ENCODE measurements around the gene METTL13. TPM values are rescaled to one million over a fixed set of nuclear protein-coding genes. Genes with fewer than 3 reads are reported as not detected.
"Not testable (repeated sequence)": the region's sequence is repeated elsewhere in the genome, so short reads cannot be mapped to it uniquely, and the experiment has no call there.

METTL13 gene
- total RNA-seq, 4 donors from 2014 or later, result 19.2 to 38.0 (median 28.3) TPM

DNA sequence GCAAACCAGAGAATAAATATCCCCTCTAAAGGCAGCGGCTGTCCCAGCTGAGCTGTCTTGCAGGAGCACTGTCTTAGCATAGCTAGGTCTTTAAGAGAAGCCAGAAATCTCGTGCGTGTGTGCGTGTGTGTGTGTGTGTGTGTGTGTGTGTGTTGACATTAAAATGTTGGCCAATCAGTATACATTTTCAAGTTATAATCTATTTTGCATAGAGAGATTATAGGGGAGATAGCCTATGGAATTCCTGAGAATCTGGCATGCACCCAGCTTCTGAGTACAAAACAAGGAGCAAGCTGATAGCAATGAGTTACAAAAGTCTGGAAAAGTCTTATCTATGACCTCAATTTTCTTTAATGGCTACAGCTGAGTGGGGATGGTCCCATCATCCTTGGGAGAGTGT, 17.7 kb downstream of the METTL13 start:
- DNase-seq, result no peak
- no peaks in the 10 kb centered on the region for H3K27me3 ChIP-seq
- peaks cover 0 to 6% (median 0%) of the 10 kb centered on the region in 4 donors for H3K4me1 ChIP-seq
- H3K4me3 ChIP-seq, result no peak overlapping the region
- TF ChIP-seq POLR2A (IDR thresholded peaks at IDR 0.05), result no peak
- TF ChIP-seq, protein P1, sequence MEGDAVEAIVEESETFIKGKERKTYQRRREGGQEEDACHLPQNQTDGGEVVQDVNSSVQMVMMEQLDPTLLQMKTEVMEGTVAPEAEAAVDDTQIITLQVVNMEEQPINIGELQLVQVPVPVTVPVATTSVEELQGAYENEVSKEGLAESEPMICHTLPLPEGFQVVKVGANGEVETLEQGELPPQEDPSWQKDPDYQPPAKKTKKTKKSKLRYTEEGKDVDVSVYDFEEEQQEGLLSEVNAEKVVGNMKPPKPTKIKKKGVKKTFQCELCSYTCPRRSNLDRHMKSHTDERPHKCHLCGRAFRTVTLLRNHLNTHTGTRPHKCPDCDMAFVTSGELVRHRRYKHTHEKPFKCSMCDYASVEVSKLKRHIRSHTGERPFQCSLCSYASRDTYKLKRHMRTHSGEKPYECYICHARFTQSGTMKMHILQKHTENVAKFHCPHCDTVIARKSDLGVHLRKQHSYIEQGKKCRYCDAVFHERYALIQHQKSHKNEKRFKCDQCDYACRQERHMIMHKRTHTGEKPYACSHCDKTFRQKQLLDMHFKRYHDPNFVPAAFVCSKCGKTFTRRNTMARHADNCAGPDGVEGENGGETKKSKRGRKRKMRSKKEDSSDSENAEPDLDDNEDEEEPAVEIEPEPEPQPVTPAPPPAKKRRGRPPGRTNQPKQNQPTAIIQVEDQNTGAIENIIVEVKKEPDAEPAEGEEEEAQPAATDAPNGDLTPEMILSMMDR (IDR thresholded peaks at IDR 0.05), result no peak
- no peak overlapping the region for H3K27ac ChIP-seq
- H3K36me3 ChIP-seq, result peaks cover 0 to 34% (median 0%) of the 10 kb centered on the region in 3 donors
- H3K9me3 ChIP-seq, result no peaks in the 10 kb centered on the region

DNA sequence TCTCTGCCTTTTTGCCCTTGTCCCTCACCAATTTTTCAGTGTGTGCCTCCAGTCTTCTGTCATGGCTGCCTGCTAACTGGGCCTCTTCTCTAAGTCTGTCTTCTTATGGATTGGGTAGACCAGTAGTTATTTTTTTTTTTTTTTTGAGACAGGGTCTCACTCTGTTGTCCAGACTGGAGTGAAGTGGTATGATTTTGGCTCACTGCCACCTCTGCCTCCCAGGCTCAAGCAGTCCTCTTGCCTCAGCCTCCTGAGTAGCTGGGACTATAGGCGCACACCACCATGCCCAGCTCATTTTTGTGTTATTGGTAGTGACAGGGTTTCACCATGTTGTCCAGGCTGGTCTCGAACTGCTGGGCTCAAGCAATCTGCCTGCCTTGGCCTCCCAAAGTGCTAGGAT, 18.2 kb downstream of the METTL13 start:
- DNase-seq, H3K9me3 ChIP-seq, H3K4me1 ChIP-seq, H3K27me3 ChIP-seq, H3K4me3 ChIP-seq: not testable (repeated sequence)
- peak overlapping the region in 1 of 4 donors; percentile 22 for H3K27ac ChIP-seq
- peaks cover 0 to 28% (median 0%) of the 10 kb centered on the region in 3 donors for H3K36me3 ChIP-seq

DNA sequence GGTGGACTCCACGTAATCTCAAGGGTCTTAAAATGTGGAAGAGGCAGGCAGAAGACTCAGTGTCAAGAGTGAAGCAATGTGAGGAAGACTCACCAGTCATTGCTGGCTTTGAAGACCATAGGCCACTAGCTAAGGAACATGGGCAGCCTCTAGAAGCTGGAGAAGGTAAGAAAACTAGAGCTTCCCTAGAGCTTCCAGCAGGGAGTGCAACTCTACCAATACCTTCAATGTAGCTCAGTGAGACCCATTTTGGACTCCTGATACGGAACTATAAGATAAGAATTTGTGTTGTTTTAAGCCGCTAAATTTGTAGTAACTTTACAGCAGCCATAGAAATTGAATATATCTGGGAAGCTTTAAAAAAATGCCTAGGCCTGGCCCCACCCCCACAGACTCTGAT, 18.9 kb downstream of the METTL13 start:
- H3K4me3 ChIP-seq, result no peak overlapping the region
- H3K27ac ChIP-seq, result peak overlapping the region in 1 of 4 donors; percentile 22
- H3K27me3 ChIP-seq, result no peaks in the 10 kb centered on the region
- no peaks in the 10 kb centered on the region for H3K9me3 ChIP-seq
- no peak for DNase-seq
- TF ChIP-seq POLR2A (IDR thresholded peaks at IDR 0.05), result no peak
- TF ChIP-seq, protein P1 (IDR thresholded peaks at IDR 0.05), result no peak
- peaks cover 0 to 6% (median 0%) of the 10 kb centered on the region in 4 donors for H3K4me1 ChIP-seq
- peaks cover 0 to 22% (median 0%) of the 10 kb centered on the region in 3 donors for H3K36me3 ChIP-seq

DNA sequence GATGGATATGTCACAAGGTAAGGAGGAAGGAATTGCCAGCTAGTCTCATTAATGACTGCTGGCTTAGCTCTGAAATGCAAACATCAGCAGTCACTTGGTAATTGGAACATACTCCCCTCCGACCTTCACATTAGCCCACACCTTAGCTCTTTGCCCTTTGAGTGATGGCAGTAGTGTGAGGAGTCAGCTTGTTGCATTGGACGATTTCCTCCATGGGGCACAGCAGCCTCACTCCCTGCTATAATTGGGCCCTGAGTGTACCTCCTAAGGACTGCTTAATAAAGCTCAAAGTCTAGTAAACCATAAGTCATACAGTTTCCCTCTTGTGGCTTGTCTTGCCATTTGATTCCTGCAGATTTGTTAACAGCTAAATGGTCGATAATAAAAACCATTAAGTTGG, 19.4 kb downstream of the METTL13 start:
- H3K27ac ChIP-seq, result peak overlapping the region in 1 of 4 donors; percentile 22
- peak in 1 of 3 donors; percentile 58 for DNase-seq
- no peaks in the 10 kb centered on the region for H3K27me3 ChIP-seq
- no peak overlapping the region for H3K4me3 ChIP-seq
- peaks cover 0 to 17% (median 0%) of the 10 kb centered on the region in 3 donors for H3K36me3 ChIP-seq
- H3K9me3 ChIP-seq, result no peaks in the 10 kb centered on the region
- TF ChIP-seq POLR2A (IDR thresholded peaks at IDR 0.05), result no peak
- TF ChIP-seq, protein P1 (IDR thresholded peaks at IDR 0.05), result no peak
- peaks cover 0 to 6% (median 0%) of the 10 kb centered on the region in 4 donors for H3K4me1 ChIP-seq

DNA sequence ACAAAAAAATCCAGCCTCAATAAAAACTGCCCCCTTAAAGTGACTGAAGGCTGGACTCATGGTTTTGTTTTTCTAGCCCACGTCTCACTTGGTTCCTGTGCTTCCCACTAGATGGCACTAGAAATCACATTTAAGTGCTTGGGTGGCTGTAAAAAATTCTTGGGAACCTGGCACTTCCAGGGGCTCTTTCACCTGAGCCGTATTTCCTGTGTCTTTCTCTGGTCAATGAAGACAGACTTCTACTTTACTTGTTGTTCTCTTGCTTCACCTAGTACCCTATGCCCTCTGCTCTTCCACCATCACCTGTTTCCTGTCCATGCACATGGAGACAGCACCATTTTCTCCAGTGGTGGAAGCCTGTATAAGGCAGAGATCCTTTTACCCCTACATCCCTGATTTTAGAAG, 20.0 kb downstream of the METTL13 start:
- no peaks in the 10 kb centered on the region for H3K27me3 ChIP-seq
- TF ChIP-seq, protein P1 (IDR thresholded peaks at IDR 0.05), result peak; percentile 18 to 81 (median 68)
- no peak for TF ChIP-seq POLR2A (IDR thresholded peaks at IDR 0.05)
- H3K9me3 ChIP-seq, result no peaks in the 10 kb centered on the region
- no peak for DNase-seq
- no peak overlapping the region for H3K4me3 ChIP-seq
- peak overlapping the region in 1 of 4 donors; percentile 22 for H3K27ac ChIP-seq
- peaks cover 0 to 6% (median under 1%) of the 10 kb centered on the region in 4 donors for H3K4me1 ChIP-seq
- peaks cover 0 to 11% (median 0%) of the 10 kb centered on the region in 3 donors for H3K36me3 ChIP-seq

DNA sequence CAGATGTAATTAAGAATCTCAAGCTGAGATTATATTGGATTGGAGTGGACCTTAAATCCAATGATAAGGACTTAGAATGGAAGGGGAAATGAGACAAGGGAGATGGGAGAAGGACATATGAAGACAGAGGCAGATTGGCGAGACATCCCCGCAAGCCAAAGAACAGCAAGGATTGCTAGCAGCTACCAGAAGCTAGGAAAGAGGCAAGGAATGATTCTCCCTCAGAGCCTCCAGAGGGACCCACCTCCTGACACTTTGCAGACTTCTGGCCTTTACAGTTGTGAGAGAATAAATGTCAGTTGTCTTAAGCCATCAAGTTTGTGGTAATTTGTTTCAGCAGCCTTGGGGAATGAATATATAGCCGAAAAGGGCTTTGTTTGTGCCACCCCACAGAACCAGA, 20.7 kb downstream of the METTL13 start:
- Histone ChIP-seq H3K36me3 (peaks cover 0 to 3% (median 0%) of the 10 kb centered on the region in 3 donors), H3K4me1 (peaks cover 0 to 6% (median 2%) of the 10 kb centered on the region in 4 donors), H3K9me3 (no peaks in the 10 kb centered on the region), H3K27ac (no peak overlapping the region), H3K4me3 (no peak overlapping the region), H3K27me3 (no peaks in the 10 kb centered on the region)
- TF ChIP-seq, protein P1 (IDR thresholded peaks at IDR 0.05), result no peak
- no peak for TF ChIP-seq POLR2A (IDR thresholded peaks at IDR 0.05)
- DNase-seq, result no peak

Measured in Peyer's patch (tissue), 4 donors.